ENCODE results near the gene BEGAIN. TPM values are rescaled to one million over a fixed set of nuclear protein-coding genes. Genes with fewer than 3 reads are reported as not detected.

BEGAIN gene
- total and polyA plus RNA-seq, 2 experiments from 2014 or later = not detected

DNA sequence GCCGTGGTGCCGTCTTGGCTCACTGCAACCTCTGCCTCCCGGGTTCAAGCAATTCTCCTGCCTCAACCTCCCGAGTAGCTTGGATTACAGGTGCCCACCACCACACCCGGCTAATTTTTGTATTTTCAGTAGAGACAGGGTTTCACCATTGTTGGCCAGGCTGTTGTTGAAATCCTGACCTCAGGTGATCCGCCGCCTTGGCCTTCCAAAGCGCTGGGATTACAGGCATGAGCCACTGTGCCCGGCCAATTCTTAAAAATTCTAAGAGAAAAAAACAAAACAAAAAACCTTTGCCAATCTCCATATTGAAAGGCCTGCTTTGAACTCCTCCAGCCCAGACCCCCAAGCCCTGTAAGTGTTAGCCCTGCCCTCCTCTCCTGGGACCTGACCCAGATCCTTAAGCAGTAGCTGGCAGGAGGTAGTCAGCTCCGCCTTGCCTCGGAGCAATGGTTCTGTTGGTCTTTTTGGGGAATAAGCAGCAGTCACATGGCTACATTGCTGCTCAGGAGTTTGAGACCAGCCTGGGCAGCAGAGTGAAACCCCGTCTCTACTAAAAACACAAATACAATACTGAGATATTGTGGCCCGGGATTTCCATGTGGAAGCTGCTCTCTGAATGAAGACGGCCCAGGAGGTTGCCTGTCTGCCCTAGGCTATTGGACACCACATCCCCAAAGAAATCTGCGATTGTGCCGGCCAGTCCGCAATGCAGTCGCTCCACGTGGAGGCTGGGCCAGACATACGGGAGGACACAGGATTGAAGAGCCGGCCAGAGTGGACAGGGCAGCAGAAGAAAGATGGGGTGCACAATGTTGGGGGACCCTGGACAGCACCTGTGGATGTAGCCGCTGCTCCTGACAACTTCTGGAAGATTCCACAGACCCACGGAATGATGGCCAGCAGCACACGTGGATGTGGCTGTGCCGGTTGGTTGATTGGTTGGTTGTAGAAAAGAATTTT lies 28.8 kb upstream of the BEGAIN start:
- no peaks in the 10 kb centered on the region for H3K9me3 ChIP-seq (ENCODE audit: low read depth)
- no peaks in the 10 kb centered on the region for H3K36me3 ChIP-seq
- no peak overlapping the region for H3K27ac ChIP-seq
- TF ChIP-seq, protein P1, sequence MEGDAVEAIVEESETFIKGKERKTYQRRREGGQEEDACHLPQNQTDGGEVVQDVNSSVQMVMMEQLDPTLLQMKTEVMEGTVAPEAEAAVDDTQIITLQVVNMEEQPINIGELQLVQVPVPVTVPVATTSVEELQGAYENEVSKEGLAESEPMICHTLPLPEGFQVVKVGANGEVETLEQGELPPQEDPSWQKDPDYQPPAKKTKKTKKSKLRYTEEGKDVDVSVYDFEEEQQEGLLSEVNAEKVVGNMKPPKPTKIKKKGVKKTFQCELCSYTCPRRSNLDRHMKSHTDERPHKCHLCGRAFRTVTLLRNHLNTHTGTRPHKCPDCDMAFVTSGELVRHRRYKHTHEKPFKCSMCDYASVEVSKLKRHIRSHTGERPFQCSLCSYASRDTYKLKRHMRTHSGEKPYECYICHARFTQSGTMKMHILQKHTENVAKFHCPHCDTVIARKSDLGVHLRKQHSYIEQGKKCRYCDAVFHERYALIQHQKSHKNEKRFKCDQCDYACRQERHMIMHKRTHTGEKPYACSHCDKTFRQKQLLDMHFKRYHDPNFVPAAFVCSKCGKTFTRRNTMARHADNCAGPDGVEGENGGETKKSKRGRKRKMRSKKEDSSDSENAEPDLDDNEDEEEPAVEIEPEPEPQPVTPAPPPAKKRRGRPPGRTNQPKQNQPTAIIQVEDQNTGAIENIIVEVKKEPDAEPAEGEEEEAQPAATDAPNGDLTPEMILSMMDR (IDR thresholded peaks at IDR 0.05; ENCODE audit: low read depth, low read length) = no peak
- H3K27me3 ChIP-seq = no peaks in the 10 kb centered on the region
- no peak for DNase-seq (ENCODE audit: low read depth in 1 of 2, low spot score in 1 of 2)
- H3K4me3 ChIP-seq = no peak overlapping the region
- no peaks in the 10 kb centered on the region for H3K4me1 ChIP-seq (ENCODE audit: low read depth)

DNA sequence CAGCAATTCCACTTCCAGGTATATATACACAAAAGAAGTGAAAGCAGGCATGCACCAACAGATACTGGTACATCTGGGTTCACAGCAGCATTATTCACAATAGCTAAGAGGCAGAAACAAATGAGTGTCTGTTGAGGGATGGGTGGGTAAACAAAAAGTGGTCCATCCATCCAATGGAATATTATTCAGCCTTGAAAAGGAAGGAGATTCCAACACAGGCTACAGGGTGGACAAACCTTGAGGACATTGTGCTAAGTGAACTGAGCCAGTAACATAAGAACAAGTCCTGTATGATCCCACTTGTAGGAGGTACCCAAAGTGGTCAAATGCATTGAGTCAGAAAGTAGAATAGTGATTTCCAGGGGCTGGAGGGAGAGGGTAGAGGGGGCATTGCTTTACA lies 27.6 kb upstream of the BEGAIN start:
- DNase-seq (ENCODE audit: low read depth in 1 of 2, low spot score in 1 of 2) = no peak
- no peaks in the 10 kb centered on the region for H3K4me1 ChIP-seq (ENCODE audit: low read depth)
- TF ChIP-seq, protein P1 (IDR thresholded peaks at IDR 0.05; ENCODE audit: low read depth, low read length) = no peak
- H3K27ac ChIP-seq = no peak overlapping the region
- no peaks in the 10 kb centered on the region for H3K27me3 ChIP-seq
- H3K4me3 ChIP-seq = no peak overlapping the region
- H3K36me3 ChIP-seq = no peaks in the 10 kb centered on the region
- no peaks in the 10 kb centered on the region for H3K9me3 ChIP-seq (ENCODE audit: low read depth)

DNA sequence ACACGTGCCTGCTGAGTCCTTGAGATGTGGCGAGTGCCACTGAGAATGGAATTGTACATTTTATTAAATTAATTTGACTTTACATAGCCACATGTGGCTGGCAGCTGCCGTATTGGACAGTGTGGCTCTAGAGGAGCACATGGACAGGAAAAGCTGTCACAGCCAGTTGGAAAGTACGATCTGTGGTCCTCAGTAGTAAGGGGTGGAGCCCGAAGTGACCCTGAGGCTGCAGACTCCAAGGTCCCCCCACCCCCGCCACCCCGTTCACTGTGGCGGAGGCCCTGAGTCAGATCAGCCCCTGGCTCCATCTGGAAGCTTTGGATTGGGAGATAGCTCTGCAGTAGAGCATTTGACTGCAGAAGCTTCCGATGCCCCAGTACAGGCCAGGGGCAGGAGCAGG lies 25.8 kb upstream of the BEGAIN start:
- Histone ChIP-seq H3K4me1 (ENCODE audit: low read depth) (no peaks in the 10 kb centered on the region), H3K4me3 (no peak overlapping the region), H3K27me3 (no peaks in the 10 kb centered on the region), H3K36me3 (no peaks in the 10 kb centered on the region), H3K27ac (no peak overlapping the region), H3K9me3 (ENCODE audit: low read depth) (no peaks in the 10 kb centered on the region)
- TF ChIP-seq, protein P1 (IDR thresholded peaks at IDR 0.05; ENCODE audit: low read depth, low read length) = no peak
- no peak for DNase-seq (ENCODE audit: low read depth in 1 of 2, low spot score in 1 of 2)

DNA sequence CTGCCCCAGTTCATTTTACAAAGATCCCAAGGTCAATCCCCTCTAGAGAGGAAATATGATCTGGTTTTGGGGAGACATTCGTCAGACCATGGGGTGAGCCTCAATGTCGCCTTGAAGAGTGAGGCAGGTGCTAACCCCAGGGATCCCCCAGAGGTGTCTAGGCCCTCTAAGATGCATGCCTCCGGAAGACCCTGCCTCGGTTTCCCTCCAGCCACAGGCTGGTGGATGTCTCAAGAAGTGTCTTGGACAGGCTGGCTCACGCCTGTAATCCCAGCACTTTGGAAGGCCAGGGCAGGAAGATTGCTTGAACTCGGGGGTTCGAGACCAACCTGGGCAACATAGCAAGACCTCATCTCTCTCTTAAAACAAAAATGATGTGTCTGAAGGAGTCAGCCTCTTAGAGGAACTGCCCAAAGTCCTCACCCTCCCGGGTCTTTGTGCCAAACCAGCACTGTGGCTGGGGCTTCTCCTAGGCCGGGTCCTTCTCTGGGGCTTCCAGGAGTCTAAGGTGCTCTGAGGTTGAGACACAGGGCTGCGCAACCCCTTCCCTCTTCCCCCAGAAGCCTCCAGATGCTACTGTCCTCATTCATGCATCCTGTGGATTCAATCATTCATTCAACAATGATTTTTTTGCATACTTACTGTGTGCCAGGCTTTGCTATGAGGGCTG lies 24.7 kb upstream of the BEGAIN start:
- no peak for DNase-seq (ENCODE audit: low read depth in 1 of 2, low spot score in 1 of 2)
- Histone ChIP-seq H3K4me1 (ENCODE audit: low read depth) (no peaks in the 10 kb centered on the region), H3K36me3 (no peaks in the 10 kb centered on the region), H3K4me3 (no peak overlapping the region), H3K27ac (no peak overlapping the region), H3K9me3 (ENCODE audit: low read depth) (no peaks in the 10 kb centered on the region), H3K27me3 (no peaks in the 10 kb centered on the region)
- TF ChIP-seq, protein P1 (IDR thresholded peaks at IDR 0.05; ENCODE audit: low read depth, low read length) = no peak

DNA sequence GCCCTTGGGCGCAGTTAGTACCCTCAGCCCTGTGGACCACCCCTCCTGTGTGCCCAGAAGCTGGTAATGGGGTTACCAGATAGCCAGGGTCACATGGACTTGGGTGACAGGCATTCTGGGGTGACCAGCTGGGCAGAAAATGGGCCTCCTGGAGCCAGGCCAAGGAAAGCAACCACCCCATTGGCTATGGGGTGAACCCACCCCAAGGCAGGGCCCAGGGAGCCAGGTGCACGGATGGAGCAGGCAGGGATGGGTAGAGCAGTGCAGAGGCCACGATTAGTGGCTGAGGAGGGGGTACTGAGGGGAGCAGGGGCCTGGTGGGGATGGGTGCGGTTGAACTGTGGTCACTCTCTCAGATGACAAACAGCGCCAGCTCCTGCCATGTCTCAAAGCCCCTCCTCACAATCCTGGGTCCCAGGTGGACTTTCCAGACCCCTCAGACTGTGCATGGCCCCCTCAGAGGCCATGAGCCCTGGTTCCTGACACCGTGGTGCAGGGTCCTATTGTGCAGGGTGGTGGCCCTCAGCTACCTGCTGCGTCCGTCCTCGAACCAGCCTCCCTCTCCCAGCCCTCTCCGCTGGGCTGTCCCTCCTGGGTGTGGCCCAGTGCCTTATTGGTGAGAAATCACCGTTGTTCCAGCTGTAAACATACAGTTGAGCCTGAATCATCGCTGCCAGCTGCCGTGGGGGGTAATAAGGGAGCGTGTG lies 23.4 kb upstream of the BEGAIN start:
- H3K27ac ChIP-seq = no peak overlapping the region
- TF ChIP-seq, protein P1 (IDR thresholded peaks at IDR 0.05; ENCODE audit: low read depth, low read length) = no peak
- H3K27me3 ChIP-seq = no peaks in the 10 kb centered on the region
- H3K4me1 ChIP-seq (ENCODE audit: low read depth) = no peaks in the 10 kb centered on the region
- no peaks in the 10 kb centered on the region for H3K36me3 ChIP-seq
- DNase-seq (ENCODE audit: low read depth in 1 of 2, low spot score in 1 of 2) = no peak
- H3K9me3 ChIP-seq (ENCODE audit: low read depth) = no peaks in the 10 kb centered on the region
- no peak overlapping the region for H3K4me3 ChIP-seq
